AG10803 (cell line): Measurements from ENCODE around the gene TPRKB.
A peak's percentile ranks its signal among the peaks of the same experiment; 100 is the strongest.

Source experiments
- DNase-seq: peaks from one replicate; pipeline ENCODE4 v3.0.0; 2010; ENCODE audit warnings: low read depth
- H3K4me3 ChIP-seq: 2 replicates; pipeline ENCODE4 v1.5.1; 2011; ENCODE audit warnings: mild to moderate bottlenecking, low read length, control low read depth
- TF ChIP-seq, protein P1 (sequence below): conservative IDR thresholded peaks from 2 replicates; pipeline ENCODE4 v1.5.1; 2011; ENCODE audit warnings: mild to moderate bottlenecking, low read length, control low read depth, inconsistent platforms

Gene TPRKB

DNA sequence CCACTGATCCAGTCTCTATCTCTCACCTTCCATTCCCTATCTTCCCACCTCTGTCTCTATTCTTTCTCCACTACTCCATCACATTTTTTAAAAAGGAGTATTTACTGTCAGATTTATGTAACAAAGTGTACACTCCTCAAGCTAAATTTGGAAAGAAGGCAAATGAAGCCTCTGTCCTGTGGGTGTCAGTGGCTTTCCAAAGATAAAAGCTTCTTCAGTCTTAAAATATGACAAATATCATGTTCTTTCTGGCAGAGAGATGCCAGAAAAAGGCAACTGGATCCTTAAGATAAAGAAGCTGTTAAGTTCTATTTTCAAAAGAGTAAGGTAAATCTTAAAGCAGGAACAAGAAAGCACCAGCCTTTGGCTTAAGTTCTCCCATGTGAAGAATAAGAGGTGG is 35.7 kb upstream of the TPRKB start:
- no peak for DNase-seq
- TF ChIP-seq, protein P1, sequence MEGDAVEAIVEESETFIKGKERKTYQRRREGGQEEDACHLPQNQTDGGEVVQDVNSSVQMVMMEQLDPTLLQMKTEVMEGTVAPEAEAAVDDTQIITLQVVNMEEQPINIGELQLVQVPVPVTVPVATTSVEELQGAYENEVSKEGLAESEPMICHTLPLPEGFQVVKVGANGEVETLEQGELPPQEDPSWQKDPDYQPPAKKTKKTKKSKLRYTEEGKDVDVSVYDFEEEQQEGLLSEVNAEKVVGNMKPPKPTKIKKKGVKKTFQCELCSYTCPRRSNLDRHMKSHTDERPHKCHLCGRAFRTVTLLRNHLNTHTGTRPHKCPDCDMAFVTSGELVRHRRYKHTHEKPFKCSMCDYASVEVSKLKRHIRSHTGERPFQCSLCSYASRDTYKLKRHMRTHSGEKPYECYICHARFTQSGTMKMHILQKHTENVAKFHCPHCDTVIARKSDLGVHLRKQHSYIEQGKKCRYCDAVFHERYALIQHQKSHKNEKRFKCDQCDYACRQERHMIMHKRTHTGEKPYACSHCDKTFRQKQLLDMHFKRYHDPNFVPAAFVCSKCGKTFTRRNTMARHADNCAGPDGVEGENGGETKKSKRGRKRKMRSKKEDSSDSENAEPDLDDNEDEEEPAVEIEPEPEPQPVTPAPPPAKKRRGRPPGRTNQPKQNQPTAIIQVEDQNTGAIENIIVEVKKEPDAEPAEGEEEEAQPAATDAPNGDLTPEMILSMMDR = no peak
- H3K4me3 ChIP-seq = no peak overlapping the region

DNA sequence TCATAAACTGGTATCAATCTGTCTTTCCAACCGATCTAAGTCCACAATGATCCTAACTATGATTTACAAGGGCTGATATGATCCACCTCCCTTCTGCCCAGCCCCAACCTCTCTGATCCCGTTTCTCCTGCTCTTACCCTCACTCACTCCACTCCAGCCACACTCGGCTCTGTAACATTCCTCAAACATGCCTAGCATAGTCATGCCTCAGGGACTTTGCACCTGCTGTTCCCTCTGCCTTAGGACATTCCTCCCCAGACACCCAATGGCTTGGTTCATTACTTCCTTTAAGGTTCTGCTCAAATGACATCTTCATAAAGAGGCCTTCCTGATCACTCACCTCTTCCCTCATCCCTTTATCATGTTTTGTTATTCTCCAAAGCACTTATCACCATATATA is 33.6 kb upstream of the TPRKB start:
- H3K4me3 ChIP-seq = no peak overlapping the region
- no peak for DNase-seq
- TF ChIP-seq, protein P1 = no peak

DNA sequence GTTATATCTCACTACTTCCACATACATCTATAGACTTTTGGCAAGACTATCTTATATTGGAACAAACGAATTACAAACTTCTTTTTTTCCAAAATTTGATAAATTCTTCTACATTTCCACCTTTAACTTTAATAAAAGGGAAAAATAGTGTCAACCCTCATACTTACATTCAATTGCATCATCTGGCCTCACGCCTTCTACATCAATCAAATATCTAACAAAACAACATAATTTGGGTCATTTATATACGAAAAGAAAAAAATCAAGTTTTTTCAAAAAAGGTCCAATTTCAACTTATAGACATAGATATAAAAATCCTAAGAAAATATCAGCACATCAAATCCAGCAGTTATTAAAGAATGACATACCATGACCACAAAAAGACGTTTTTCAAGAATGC is 29.8 kb upstream of the TPRKB start:
- DNase-seq = no peak
- TF ChIP-seq, protein P1 = no peak
- H3K4me3 ChIP-seq = no peak overlapping the region

DNA sequence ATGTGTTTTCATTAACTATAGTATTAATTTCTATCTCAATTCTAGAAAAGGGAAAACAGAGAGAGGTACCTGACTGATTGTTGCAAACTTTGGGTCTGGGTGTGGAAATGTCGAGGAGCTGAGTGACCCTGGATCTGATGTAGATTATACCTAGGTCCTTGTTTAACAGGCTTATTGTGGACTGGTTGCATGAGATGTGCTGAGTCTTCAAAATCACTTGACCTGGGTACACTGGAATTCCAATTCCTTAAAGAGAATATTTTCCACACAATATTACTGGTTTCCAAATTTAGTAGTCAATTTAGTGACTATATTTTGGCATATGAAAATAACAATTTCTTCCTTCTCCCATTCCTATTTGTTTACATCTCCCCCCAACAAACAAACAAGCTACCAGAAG is 29.2 kb upstream of the TPRKB start:
- DNase-seq = no peak
- TF ChIP-seq, protein P1 = no peak
- no peak overlapping the region for H3K4me3 ChIP-seq

DNA sequence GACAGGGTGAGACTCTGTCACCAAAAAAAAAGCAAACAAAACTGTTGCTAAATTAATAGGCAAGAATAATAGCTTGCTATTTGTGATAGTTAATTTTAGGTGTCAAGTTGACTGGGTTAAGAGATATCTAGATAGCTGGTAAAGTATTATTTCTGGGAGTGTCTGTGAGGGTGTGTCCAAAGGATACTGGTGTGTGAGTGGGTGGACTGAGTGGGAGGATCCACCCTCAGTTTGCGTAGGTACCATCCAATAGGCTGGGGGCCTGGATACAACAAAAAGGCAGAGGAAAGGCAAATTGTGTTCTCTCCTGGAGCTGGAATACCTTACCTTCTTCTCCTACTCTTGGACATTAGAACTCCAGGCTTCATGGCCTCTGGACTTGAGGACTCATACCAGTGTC is 27.8 kb upstream of the TPRKB start:
- TF ChIP-seq, protein P1 = no peak
- H3K4me3 ChIP-seq = no peak overlapping the region
- no peak for DNase-seq

DNA sequence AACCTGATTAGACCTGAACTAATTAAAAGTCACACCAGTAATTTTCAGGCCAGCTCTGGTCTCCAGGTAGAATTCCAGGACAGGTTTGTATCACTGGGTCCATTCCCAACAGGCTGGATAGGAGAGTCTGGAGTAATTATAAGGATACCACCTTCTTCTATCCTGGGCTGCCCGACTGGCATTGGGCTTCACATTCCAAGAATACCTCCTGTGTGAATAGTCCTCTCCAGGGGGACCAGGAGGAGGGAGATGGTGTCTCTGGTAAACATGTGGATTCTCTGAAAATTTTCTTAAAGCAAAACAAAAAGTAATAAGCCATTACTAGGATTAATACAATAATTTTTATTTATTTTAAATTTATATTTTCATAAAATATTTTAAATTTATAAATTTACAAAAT is 25.4 kb upstream of the TPRKB start:
- TF ChIP-seq, protein P1 = no peak
- peak; percentile 30 for DNase-seq
- H3K4me3 ChIP-seq = no peak overlapping the region

DNA sequence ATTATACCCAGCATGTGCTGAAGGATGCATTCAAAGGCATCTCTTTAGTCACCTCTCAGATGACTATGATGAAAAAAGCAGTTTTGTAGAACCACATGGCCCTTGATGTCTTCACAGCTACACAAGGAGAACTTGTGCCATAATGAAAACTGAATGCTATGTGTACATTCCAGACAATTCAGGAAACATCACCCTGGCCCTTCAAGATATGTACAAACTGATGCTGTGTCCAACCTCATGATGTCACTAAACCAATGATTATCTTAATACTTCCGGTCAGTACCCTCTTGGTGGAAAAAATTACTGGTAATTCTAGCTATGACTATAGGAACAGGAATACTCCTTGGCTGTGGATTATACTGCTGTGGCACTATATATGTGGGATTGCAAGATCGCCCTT is 22.8 kb upstream of the TPRKB start:
- H3K4me3 ChIP-seq = no peak overlapping the region
- TF ChIP-seq, protein P1 = no peak
- no peak for DNase-seq
